HG03175 (cell line): Measurements from ENCODE around the gene POC1A.
"Not testable (repeated sequence)": the region's sequence is repeated elsewhere in the genome, so short reads cannot be mapped to it uniquely, and the experiment has no call there.

Experiments used
- ATAC-seq: cut with Tn5 transposase; IDR thresholded peaks from one replicate; pipeline ENCODE4 v1.9.1; 2021; ENCODE audit warnings: mild to moderate bottlenecking, moderate library complexity; ENCODE audit not compliant: unreplicated experiment

The POC1A gene

GRCh38 chr3:52036222-52036694 is 118.0 kb downstream of the POC1A start:
- ATAC-seq, result no peak

GRCh38 chr3:52034651-52035050 is 119.6 kb downstream of the POC1A start:
- no peak for ATAC-seq

- no peak for ATAC-seq
Measured at GRCh38 chr3:52034212-52034611, 120.0 kb downstream of the POC1A start.

- ATAC-seq, result not testable (repeated sequence)
Measured at GRCh38 chr3:52033748-52034147, 120.5 kb downstream of the POC1A start.

- no peak for ATAC-seq
Measured at GRCh38 chr3:52032702-52033408, 121.4 kb downstream of the POC1A start.

- no peak for ATAC-seq
Measured at GRCh38 chr3:52031896-52032295, 122.3 kb downstream of the POC1A start.

- no peak for ATAC-seq
Measured at GRCh38 chr3:52030714-52031310, 123.4 kb downstream of the POC1A start.

- no peak for ATAC-seq
Measured at GRCh38 chr3:52029535-52029934, 124.7 kb downstream of the POC1A start.

- no peak for ATAC-seq
Measured at GRCh38 chr3:52029053-52029452, 125.2 kb downstream of the POC1A start.

- no peak for ATAC-seq
Measured at GRCh38 chr3:52028572-52028971, 125.7 kb downstream of the POC1A start.

GRCh38 chr3:52026041-52026440 is 128.2 kb downstream of the POC1A start:
- no peak for ATAC-seq

GRCh38 chr3:52025453-52025852 is 128.8 kb downstream of the POC1A start:
- ATAC-seq, result no peak
